Upper lobe of left lung (tissue), 4 donors: ENCODE data around the gene IQCF6.
"Not testable (repeated sequence)": the region's sequence is repeated elsewhere in the genome, so short reads cannot be mapped to it uniquely, and the experiment has no call there.

Source experiments
- CTCF ChIP-seq, 6 experiments: fragments of 450-650 bp in 4 of 6; fragments of 200-600 bp in 2 of 6; sonication (generic) in 2 of 6; IDR thresholded peaks; one replicate each; pipeline ENCODE4 v1.5.1; 2016 to 2019; ENCODE audit warnings: antibody characterized with exemption in 6 of 6
- POLR2A ChIP-seq, 4 donors: fragments of 450-650 bp; IDR thresholded peaks; one replicate each; pipeline ENCODE4 v1.5.1; 2016 to 2017; ENCODE audit warnings: antibody characterized with exemption in 4 of 4, mild to moderate bottlenecking in 2 of 4
- POLR2AphosphoS5 ChIP-seq, 2 donors: sonication (generic); formaldehyde crosslinking; IDR thresholded peaks; one replicate each; pipeline ENCODE4 v1.5.1; 2017; ENCODE audit warnings: antibody characterized with exemption in 2 of 2

- not testable (repeated sequence) for TF ChIP-seq POLR2AphosphoS5, CTCF, POLR2A (IDR thresholded peaks at IDR 0.05)
These were observed 8.5 kb upstream of the IQCF6 start for GRCh38 chr3:51787576-51787975.
